ENCODE data around the gene SPATA45.
"Not testable (repeated sequence)": the region's sequence is repeated elsewhere in the genome, so short reads cannot be mapped to it uniquely, and the experiment has no call there.

The SPATA45 gene

DNA sequence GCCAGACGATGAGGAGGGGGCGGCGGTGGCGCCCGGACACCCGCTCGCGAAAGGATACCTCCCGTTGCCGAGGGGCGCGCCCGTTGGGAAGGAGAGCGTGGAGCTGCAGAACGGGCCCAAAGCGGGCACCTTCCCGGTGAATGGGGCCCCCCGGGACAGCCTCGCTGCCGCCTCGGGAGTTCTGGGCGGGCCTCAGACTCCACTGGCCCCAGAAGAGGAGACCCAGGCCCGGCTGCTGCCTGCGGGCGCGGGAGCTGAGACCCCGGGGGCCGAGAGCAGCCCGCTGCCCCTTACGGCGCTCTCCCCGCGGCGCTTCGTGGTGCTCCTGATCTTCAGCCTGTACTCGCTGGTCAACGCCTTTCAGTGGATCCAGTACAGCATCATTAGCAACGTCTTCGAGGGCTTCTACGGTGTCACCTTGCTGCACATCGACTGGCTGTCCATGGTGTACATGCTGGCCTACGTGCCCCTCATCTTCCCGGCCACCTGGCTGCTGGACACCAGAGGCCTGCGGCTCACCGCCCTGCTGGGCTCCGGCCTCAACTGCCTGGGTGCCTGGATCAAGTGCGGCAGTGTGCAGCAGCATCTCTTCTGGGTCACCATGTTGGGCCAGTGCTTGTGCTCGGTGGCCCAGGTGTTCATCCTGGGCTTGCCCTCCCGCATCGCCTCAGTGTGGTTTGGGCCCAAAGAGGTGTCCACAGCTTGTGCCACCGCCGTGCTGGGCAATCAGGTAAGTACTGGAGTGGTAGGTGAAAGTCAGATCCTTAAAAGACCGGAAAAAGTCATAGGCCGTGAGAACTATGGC lies 11.2 kb upstream of the SPATA45 start:
- Histone ChIP-seq H3K9me3 (ENCODE audit: low read length) (peaks cover 6% of the 10 kb centered on the region), H3K4me3 (ENCODE audit: low read length) (peak overlapping the region; percentile 90), H3K27me3 (ENCODE audit: insufficient read depth, low read length) (no peaks in the 10 kb centered on the region), H3K4me1 (ENCODE audit: insufficient read depth, low read length) (peaks cover 20% of the 10 kb centered on the region), H3K36me3 (ENCODE audit: insufficient read depth, low read length) (peaks cover 15% of the 10 kb centered on the region), H2AFZ (ENCODE audit: low read depth, low read length) (peak overlapping the region; percentile 81)

DNA sequence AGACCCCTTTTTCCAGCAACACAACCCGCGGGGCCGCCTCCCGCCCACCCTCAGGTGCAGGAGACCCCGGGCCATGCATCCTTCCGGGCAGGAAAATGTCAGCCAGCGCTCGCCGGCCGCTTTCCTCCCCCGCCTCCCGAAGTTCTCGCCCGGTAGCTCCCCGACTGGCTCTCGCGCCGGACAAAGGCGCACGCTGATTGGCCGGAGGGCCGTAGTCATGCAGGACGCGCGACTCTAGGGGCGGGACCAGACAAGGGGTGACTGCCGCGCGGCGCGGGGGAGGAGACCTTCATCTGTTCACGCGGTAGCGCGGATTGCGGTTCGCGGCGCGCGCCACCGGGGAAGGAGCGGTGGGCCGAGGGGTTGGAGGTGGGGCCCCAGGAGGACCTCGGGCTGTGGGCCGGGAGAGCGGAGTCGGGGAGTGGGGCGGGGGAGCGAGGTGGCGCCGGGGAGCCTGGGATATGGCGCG lies 10.6 kb upstream of the SPATA45 start, which contains the start of gene FLVCR1:
FLVCR1 (plus strand) TSS at position 284 of the 469 bp plus-strand sequence; CDS start at position 462, 178 bp downstream.
- H3K27me3 ChIP-seq (ENCODE audit: insufficient read depth, low read length): no peaks in the 10 kb centered on the region
- H3K9me3 ChIP-seq (ENCODE audit: low read length): peaks cover 8% of the 10 kb centered on the region
- H2AFZ ChIP-seq (ENCODE audit: low read depth, low read length): peak within 1 kb of the TSS; percentile 81
- H3K4me1 ChIP-seq (ENCODE audit: insufficient read depth, low read length): peaks cover 20% of the 10 kb centered on the region
- peak within 1 kb of the TSS; percentile 90 for H3K4me3 ChIP-seq (ENCODE audit: low read length)
- H3K36me3 ChIP-seq (ENCODE audit: insufficient read depth, low read length): peaks cover 13% of the 10 kb centered on the region

DNA sequence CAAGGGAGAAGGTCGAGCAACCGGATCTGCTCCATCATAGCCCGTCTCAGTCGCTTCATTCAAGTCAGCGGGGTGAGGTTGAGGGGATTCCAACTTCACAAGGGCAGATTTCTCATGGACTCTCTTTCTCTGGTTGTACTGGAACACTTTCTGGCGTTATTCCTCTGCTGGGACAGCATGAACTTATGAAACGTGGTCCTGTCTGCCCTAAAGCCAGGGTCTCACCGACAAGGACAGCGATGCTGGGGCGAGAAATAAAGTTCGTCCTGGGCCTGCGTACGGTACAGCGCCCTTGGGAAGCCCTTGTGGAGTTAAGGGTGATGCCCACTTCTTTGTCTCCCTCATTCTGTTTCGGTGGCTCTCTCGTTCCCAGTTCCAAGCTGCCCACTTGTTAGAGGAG lies 9.3 kb upstream of the SPATA45 start:
- Histone ChIP-seq H3K4me3 (ENCODE audit: low read length) (peak overlapping the region; percentile 90), H3K4me1 (ENCODE audit: insufficient read depth, low read length) (peaks cover 20% of the 10 kb centered on the region), H3K9me3 (ENCODE audit: low read length) (peaks cover 5% of the 10 kb centered on the region), H2AFZ (ENCODE audit: low read depth, low read length) (no peak overlapping the region), H3K27me3 (ENCODE audit: insufficient read depth, low read length) (no peaks in the 10 kb centered on the region), H3K36me3 (ENCODE audit: insufficient read depth, low read length) (peaks cover 5% of the 10 kb centered on the region)

DNA sequence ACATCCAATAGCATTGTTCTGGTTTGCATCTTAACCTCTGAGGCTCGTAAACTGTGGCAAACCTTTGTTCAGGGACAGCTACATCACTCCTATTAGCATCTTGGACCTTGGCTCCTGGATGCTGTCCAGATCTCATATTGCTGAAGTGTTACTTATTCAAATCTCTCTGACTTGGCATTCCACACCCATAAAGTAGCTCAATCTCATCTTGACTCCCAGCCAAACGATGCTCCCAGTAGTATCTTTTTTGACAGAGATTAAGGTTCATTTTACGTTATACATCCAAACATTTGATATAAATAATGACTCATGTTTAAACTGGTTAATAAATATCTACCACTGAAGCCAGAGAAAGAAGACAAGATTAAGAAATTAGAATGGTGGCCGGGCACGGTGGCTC lies 6.2 kb upstream of the SPATA45 start:
- Histone ChIP-seq H3K27me3 (ENCODE audit: insufficient read depth, low read length) (no peaks in the 10 kb centered on the region), H3K36me3 (ENCODE audit: insufficient read depth, low read length) (no peaks in the 10 kb centered on the region), H3K4me3 (ENCODE audit: low read length) (no peak overlapping the region), H3K9me3 (ENCODE audit: low read length) (peaks cover 5% of the 10 kb centered on the region), H2AFZ (ENCODE audit: low read depth, low read length) (no peak overlapping the region), H3K4me1 (ENCODE audit: insufficient read depth, low read length) (peaks cover 7% of the 10 kb centered on the region)

DNA sequence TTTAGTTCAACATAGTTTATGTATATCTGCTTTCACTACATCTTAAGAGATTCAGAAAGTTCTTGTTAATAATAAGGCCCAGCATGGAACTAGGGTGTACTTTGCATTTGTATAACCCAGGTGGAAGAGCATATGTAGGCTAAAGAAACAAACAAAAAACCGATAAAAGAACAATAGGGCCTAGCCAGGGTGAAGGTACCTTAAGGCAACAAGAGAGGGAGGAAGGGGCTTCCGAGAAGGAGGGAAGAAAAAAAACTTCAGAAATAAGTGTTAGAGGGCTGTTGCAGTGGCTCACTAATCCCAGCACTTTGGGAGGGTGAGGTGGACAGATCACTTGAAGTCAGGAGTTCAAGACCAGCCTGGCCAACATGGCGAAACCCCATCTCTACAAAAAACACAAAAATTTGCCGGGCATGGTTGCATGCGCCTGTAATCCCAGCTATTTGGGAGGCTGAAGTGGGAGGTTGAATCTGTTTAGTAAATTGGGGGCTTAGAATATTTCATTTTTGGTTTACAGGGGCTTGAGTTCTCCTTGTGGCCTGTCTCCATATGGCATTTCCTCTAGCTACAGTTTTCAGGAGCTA lies 4.7 kb upstream of the SPATA45 start:
- Histone ChIP-seq H3K36me3 (ENCODE audit: insufficient read depth, low read length) (no peaks in the 10 kb centered on the region), H3K4me1 (ENCODE audit: insufficient read depth, low read length) (peaks cover 7% of the 10 kb centered on the region), H3K9me3 (ENCODE audit: low read length) (peaks cover 5% of the 10 kb centered on the region), H3K27me3 (ENCODE audit: insufficient read depth, low read length) (no peaks in the 10 kb centered on the region), H2AFZ (ENCODE audit: low read depth, low read length) (no peak overlapping the region), H3K4me3 (ENCODE audit: low read length) (no peak overlapping the region)

DNA sequence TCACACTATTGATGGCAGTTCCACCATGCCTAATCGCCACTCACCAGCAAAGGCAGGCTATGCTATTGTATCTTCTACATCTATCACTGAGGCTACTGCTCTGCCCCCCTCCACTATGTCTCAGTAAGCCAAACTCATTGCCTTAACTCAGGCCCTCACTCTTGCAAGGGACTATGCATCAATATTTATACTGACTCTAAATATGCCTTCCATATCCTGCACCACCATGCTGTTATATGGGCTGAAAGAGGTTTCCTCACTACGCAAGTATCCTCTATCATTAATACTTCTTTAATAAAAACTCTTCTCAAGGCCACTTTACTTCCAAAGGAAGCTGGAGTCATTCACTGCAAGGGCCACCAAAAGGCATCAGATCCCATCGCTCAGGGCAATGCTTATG lies 2.9 kb downstream of the SPATA45 start:
- H3K9me3 ChIP-seq (ENCODE audit: low read length); H3K27me3 ChIP-seq (ENCODE audit: insufficient read depth, low read length); H2AFZ ChIP-seq (ENCODE audit: low read depth, low read length); H3K4me3 ChIP-seq (ENCODE audit: low read length); H3K36me3 ChIP-seq (ENCODE audit: insufficient read depth, low read length); H3K4me1 ChIP-seq (ENCODE audit: insufficient read depth, low read length): not testable (repeated sequence)

DNA sequence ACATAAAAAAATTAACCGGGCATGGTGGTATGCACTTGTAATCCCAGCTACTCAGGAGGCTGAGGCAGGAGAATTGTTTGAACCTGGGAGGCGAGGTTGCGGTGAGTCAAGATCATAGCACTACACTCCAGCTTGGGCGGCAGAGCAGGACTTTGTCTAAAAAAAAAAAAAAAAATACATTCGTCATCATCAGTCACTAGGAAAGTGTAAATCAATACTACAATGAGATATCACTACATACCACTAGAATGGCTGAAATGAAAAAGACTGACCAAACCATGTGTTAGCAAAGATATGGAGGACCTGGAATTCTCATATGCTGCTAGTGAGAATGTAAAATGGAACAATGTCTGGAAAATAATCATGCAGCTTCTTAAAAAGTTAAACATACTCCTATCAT lies 9.3 kb downstream of the SPATA45 start:
- H3K27me3 ChIP-seq (ENCODE audit: insufficient read depth, low read length): no peaks in the 10 kb centered on the region
- no peak overlapping the region for H2AFZ ChIP-seq (ENCODE audit: low read depth, low read length)
- H3K4me1 ChIP-seq (ENCODE audit: insufficient read depth, low read length): no peaks in the 10 kb centered on the region
- no peaks in the 10 kb centered on the region for H3K9me3 ChIP-seq (ENCODE audit: low read length)
- H3K36me3 ChIP-seq (ENCODE audit: insufficient read depth, low read length): no peaks in the 10 kb centered on the region
- no peak overlapping the region for H3K4me3 ChIP-seq (ENCODE audit: low read length)

DNA sequence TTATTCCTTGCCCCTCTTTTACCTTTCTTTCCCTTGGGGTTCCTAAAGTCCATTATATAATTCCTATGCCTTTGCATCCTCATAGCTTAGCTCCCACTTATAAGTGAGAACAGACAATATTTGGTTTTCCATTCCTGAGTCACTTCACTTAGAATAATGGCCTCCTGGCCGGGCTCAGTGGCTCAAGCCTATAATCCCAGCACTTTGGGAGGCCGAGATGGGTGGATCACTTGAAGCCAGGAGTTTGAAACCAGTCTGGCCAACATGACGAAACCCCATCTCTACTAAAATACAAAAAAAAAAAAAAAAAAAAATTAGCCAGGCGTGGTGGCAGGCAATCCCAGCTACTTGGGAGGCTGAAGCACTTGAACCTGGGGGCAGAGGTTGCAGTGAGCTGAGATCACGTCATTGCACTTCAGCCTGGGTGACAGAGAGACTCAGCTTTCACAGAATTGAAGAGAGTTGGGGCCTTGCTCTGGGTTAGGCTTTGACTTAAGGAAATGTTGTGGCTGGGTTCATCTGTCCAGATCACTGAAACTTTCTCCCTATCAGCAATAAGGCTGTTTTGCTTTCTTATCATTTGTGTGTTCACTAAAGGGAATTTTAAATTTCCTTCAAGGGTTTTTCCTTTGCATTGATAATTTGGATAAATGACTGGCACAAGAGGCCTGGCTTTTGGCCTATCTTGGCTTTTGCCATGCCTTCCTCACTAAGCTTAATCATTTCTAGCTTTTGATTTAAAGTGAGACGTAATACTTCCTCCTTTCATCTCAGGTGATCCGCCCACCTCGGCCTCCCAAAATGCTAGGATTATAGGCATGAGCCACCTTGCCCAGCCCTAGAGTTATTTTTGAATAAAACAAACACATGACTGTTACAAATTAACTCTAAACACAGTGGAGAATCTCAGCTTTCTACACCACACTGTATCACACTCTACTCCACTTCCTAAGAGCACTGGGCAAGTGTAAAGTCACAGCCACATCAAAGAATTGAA lies 13.9 kb downstream of the SPATA45 start:
- H3K27me3 ChIP-seq (ENCODE audit: insufficient read depth, low read length); H3K4me3 ChIP-seq (ENCODE audit: low read length); H3K9me3 ChIP-seq (ENCODE audit: low read length); H2AFZ ChIP-seq (ENCODE audit: low read depth, low read length); H3K4me1 ChIP-seq (ENCODE audit: insufficient read depth, low read length); H3K36me3 ChIP-seq (ENCODE audit: insufficient read depth, low read length): not testable (repeated sequence)

DNA sequence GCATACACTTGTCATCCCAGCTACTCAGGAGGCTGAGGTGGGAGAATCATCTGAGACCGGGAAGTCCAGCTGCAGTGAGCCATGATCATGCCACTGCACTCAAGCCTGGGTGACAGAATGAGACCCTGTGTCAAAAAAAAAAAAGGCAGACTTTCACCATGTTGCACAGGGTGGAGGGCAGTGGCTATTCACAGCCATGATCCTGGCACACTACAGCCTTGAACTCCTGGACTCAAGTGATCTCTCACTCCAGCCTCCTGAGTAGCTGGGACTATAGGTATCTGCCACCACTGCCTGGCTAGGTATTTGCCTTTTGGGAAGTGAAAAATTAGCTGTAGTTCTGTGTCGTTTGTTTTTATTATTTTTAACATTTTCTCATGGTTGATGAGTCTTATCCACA lies 19.1 kb downstream of the SPATA45 start:
- Histone ChIP-seq H3K4me1 (ENCODE audit: insufficient read depth, low read length) (no peaks in the 10 kb centered on the region), H3K4me3 (ENCODE audit: low read length) (no peak overlapping the region), H3K36me3 (ENCODE audit: insufficient read depth, low read length) (no peaks in the 10 kb centered on the region), H3K9me3 (ENCODE audit: low read length) (peaks cover 3% of the 10 kb centered on the region), H3K27me3 (ENCODE audit: insufficient read depth, low read length) (no peaks in the 10 kb centered on the region), H2AFZ (ENCODE audit: low read depth, low read length) (no peak overlapping the region)

DNA sequence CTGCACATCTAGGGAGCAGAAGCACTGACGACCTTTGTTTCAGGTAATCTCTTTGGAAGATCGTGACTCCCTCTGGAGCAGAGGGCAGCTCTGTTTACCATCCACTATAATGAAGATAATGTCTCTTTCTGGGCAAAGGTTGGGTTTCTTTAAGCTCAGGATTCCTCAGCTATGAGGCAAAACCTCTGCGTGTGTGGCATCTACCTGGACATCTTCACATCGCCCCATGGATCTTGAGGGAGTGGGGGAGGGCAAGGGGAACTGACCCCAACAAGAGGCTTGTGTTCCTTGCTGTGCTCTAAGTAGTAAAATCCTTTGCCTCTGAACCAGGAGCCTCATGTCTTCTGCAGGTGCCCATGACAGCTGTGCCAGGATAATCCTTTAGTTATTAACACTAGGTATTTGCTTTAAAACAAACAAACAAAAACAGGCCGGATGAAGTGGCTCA lies 19.6 kb downstream of the SPATA45 start:
- Histone ChIP-seq H2AFZ (ENCODE audit: low read depth, low read length) (no peak overlapping the region), H3K27me3 (ENCODE audit: insufficient read depth, low read length) (no peaks in the 10 kb centered on the region), H3K36me3 (ENCODE audit: insufficient read depth, low read length) (no peaks in the 10 kb centered on the region), H3K4me1 (ENCODE audit: insufficient read depth, low read length) (no peaks in the 10 kb centered on the region), H3K4me3 (ENCODE audit: low read length) (no peak overlapping the region), H3K9me3 (ENCODE audit: low read length) (peaks cover 3% of the 10 kb centered on the region)

DNA sequence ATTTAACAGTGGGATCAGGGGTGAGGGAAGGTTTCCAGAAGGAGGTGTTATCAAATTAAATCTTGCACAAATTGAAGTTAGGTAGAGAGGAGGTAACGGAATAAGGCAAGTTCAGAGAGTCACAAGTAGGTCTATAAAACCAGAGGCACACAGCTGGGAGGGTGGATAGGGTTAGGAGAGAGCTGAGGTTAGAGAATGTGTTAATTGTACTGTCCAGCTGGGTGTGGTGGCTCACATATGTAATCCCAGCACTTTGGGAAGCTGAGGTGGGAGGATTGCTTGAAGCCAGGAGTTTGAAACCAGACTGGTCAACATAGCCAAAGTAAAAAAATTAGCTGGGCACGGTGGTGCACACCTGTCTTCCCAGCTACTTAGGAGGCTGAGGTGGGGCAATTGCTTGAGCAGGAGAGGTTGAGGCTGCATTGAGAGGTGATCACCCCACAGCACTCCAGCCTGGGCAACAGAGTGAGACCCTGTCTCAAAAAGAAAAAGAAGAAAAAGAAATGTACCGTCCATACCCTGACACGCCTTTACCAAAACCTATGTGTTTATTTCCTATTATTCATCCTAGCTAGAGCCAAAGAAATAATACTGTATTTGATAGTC lies 20.2 kb downstream of the SPATA45 start:
- H3K4me1 ChIP-seq (ENCODE audit: insufficient read depth, low read length): no peaks in the 10 kb centered on the region
- H3K36me3 ChIP-seq (ENCODE audit: insufficient read depth, low read length): no peaks in the 10 kb centered on the region
- H3K27me3 ChIP-seq (ENCODE audit: insufficient read depth, low read length): no peaks in the 10 kb centered on the region
- no peak overlapping the region for H3K4me3 ChIP-seq (ENCODE audit: low read length)
- H3K9me3 ChIP-seq (ENCODE audit: low read length): peaks cover 3% of the 10 kb centered on the region
- no peak overlapping the region for H2AFZ ChIP-seq (ENCODE audit: low read depth, low read length)

DNA sequence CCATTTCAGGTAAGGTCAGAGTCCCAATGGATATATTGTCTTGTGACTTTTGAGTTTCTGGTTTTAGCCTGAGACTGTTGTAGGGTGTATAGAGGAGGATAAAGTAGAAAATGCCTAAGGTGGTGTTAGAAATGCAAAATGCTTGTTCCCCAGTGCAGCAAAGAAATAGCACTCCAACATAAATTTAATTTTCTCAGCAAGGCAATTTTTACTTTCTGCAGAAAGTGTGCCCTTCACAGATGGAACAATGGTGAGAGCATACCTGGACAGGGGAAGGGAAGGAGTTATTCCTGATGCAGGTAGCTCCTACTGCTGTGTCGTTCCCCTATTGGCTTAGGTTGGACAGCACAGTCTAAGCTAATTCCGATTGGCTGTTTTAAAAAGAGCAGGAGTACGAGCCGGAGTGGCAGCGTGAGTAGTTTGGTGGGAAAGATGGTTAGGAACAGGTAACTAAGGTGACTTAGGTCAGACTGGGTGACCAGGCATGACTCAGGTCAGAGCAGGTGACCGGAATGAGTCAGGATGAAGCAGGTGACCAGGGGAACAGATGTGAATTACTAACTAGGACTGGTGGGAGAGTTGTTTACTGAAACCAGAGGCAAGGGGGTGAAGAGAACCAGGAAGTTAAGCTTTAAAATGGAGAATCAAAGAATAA lies 21.5 kb downstream of the SPATA45 start:
- Histone ChIP-seq H3K36me3 (ENCODE audit: insufficient read depth, low read length) (no peaks in the 10 kb centered on the region), H3K4me3 (ENCODE audit: low read length) (no peak overlapping the region), H3K27me3 (ENCODE audit: insufficient read depth, low read length) (no peaks in the 10 kb centered on the region), H2AFZ (ENCODE audit: low read depth, low read length) (no peak overlapping the region), H3K9me3 (ENCODE audit: low read length) (peaks cover 3% of the 10 kb centered on the region), H3K4me1 (ENCODE audit: insufficient read depth, low read length) (no peaks in the 10 kb centered on the region)

Data from neuron (in vitro differentiated cells).